H1 (cell line): ENCODE data around the gene NKX2-4.
"Not testable (repeated sequence)": the region's sequence is repeated elsewhere in the genome, so short reads cannot be mapped to it uniquely, and the experiment has no call there.

Source experiments
- CTCF ChIP-seq, 3 experiments: IDR thresholded peaks; 1 replicate in 2 of 3; 2 replicates in 1 of 3; pipeline versions ENCODE4 v1.5.1 to v1.6.1; 2011; ENCODE audit warnings: low read length in 3 of 3, mild to moderate bottlenecking in 3 of 3, inconsistent platforms in 2 of 3, low read depth in 1 of 3, moderate library complexity in 1 of 3; ENCODE audit not compliant: insufficient read depth in 1 of 3; ENCODE audit errors: control extremely low read depth in 1 of 3
- MAX ChIP-seq: IDR thresholded peaks from 2 replicates; pipeline ENCODE4 v1.6.1; 2012; ENCODE audit warnings: inconsistent platforms
- SP4 ChIP-seq: IDR thresholded peaks from 2 replicates; pipeline ENCODE4 v1.6.1; 2012; ENCODE audit warnings: low read length, inconsistent platforms

GRCh38 chr20:21419147-21419546 lies 21.8 kb upstream of the NKX2-4 start:
- TF ChIP-seq SP4; MAX; CTCF (IDR thresholded peaks at IDR 0.05; ENCODE audit: control extremely low read depth in 1 of 3, insufficient read depth in 1 of 3, low read depth in 1 of 3, low read length in 3 of 3): not testable (repeated sequence)
